Thyroid gland (tissue), 4 donors: ENCODE measurements around the gene PHACTR1.

Experiments
- CTCF ChIP-seq, 6 experiments: fragments of 200-600 bp in 3 of 6; fragments of 450-650 bp in 3 of 6; sonication (generic) in 3 of 6; IDR thresholded peaks; one replicate each; pipeline ENCODE4 v1.5.1; 2016 to 2019; ENCODE audit warnings: antibody characterized with exemption in 6 of 6, mild to moderate bottlenecking in 2 of 6, inconsistent platforms in 1 of 6, moderate library complexity in 1 of 6
- POLR2A ChIP-seq, 2 donors: fragments of 450-650 bp; IDR thresholded peaks; one replicate each; pipeline ENCODE4 v1.6.1; 2017; ENCODE audit warnings: antibody characterized with exemption in 2 of 2, mild to moderate bottlenecking in 2 of 2, moderate library complexity in 1 of 2

GRCh38 chr6:12709556-12710232, 6.9 kb upstream of the PHACTR1 start:
- TF ChIP-seq CTCF (IDR thresholded peaks at IDR 0.05) (no peak), POLR2A (IDR thresholded peaks at IDR 0.05) (no peak)
